Neural progenitor cell (in vitro differentiated cells): Measurements from ENCODE around the gene DUXA.

ENCODE experiments used
- CTCF ChIP-seq: fragments of 200-600 bp; sonication (generic); IDR thresholded peaks from 2 replicates; pipeline ENCODE4 v1.5.1; 2017; ENCODE audit warnings: antibody characterized with exemption, mild to moderate bottlenecking
- EZH2 ChIP-seq: fragments of 200-600 bp; sonication (generic); IDR thresholded peaks from 2 replicates; pipeline ENCODE4 v1.6.1; 2017; ENCODE audit warnings: antibody characterized with exemption, mild to moderate bottlenecking, moderate library complexity

- TF ChIP-seq CTCF, result no peak
- no peak for TF ChIP-seq EZH2
These were observed at the start of gene DUXA for GRCh38 chr19:57167385-57167784.
